Measurements from ENCODE around the gene HIPK2. TPM values are rescaled to one million over a fixed set of nuclear protein-coding genes. Genes with fewer than 3 reads are reported as not detected.

The HIPK2 gene
- total and polyA plus RNA-seq, 8 donors: 25.1 to 61.8 (median 30.4) TPM

DNA sequence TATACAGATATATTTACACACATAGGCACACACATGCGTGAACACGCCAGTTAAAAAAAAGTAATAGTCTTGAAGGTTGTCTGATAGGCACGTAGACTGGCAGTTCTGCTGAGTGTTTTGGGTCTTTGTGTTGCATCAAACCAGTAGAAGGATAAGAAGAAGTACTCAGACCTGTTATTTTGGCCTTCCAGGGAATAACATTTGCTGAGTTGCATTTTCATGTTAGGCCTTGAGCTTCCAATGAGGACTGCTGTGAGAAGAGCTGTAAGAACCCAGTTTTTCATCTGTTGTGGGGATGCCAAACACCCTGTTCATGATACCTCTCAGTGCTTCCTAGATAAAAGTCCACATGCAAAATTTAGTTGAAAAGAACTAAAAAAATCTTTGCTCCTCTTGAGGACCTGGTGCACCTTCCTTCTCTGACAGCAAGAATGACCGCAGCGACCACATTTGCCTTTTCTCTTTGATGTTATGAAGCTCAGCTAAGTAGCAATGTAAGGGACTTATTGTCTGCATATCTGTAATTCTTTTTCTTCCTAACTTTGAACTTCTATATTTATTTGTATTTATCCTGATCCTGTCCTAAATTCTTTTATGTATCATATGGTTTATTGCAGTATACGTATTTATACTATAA is 27.2 kb downstream of the HIPK2 start:
- Histone ChIP-seq H3K4me3 (no peak overlapping the region), H3K9me3 (no peaks in the 10 kb centered on the region), H3K27me3 (no peaks in the 10 kb centered on the region), H3K27ac (no peak overlapping the region), H3K36me3 (peaks cover 0 to 4% of the 10 kb centered on the region in 2 donors), H3K4me1 (peaks cover 13 to 64% of the 10 kb centered on the region in 2 donors)
- TF ChIP-seq CTCF (IDR thresholded peaks at IDR 0.05): no peak
- intact Hi-C loops (cut with DNase I): no loop called here
- ATAC-seq: no peak
- no peak for DNase-seq

GRCh38 chr7:139749545-139749944 is 28.3 kb downstream of the HIPK2 start:
- Histone ChIP-seq H3K4me3 (no peak overlapping the region), H3K4me1 (peaks cover 14 to 68% of the 10 kb centered on the region in 2 donors), H3K27me3 (no peaks in the 10 kb centered on the region), H3K9me3 (no peaks in the 10 kb centered on the region), H3K27ac (no peak overlapping the region), H3K36me3 (peaks cover 0 to 4% of the 10 kb centered on the region in 2 donors)
- intact Hi-C loops (cut with DNase I): no loop called here
- no peak for DNase-seq
- no peak for TF ChIP-seq CTCF (IDR thresholded peaks at IDR 0.05)
- no peak for ATAC-seq

DNA sequence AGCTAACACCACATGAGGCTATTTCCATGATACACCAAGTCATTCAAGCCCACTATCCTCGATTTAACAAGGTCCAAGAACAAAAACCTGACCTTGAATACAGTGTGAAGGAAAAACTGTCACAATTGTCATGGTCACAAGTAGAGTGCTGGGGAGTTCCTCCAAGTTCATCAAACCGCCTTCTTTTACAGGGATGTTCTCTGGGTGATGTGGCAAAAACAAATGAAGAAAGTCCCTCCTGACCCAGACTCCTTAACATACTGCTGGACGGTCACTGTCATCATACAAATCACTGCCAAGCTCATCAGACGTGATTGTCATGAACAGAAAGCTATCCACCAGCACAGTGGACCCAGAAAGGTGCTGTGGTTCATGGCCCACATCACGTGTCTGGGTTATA is 28.9 kb downstream of the HIPK2 start:
- H3K27ac ChIP-seq: peak overlapping the region in 1 of 2 donors; percentile 2
- no peaks in the 10 kb centered on the region for H3K9me3 ChIP-seq
- H3K4me1 ChIP-seq: peaks cover 14 to 74% of the 10 kb centered on the region in 2 donors
- no peak overlapping the region for H3K4me3 ChIP-seq
- peak; percentile 41 for ATAC-seq
- H3K27me3 ChIP-seq: no peaks in the 10 kb centered on the region
- TF ChIP-seq CTCF (IDR thresholded peaks at IDR 0.05): no peak
- intact Hi-C loops (cut with DNase I): no loop called here
- DNase-seq: no peak
- H3K36me3 ChIP-seq: peaks cover 0 to 4% of the 10 kb centered on the region in 2 donors

DNA sequence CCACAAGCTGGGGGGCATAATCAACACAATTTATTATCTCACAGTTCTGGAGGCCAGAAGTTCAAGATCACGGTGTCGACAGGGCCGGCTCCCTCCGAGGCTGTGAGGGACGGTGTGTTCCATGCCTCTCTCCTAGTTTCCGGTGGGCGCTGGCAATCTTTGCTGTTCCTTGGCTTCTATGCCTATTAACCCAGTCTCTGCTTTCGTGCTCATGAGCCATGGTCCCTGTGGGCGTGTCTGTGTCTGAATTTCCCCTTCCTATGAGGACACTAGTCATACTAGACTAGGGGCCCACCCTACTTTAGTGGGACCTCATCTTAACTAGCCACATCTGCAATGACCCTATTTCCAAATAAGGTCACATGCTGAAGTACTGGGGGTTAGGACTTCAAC is 29.4 kb downstream of the HIPK2 start:
- ATAC-seq (no peak), DNase-seq (no peak)
- H3K4me3 ChIP-seq: no peak overlapping the region
- peaks cover 14 to 79% of the 10 kb centered on the region in 2 donors for H3K4me1 ChIP-seq
- no peaks in the 10 kb centered on the region for H3K27me3 ChIP-seq
- H3K9me3 ChIP-seq: no peaks in the 10 kb centered on the region
- peak overlapping the region in 1 of 2 donors; percentile 2 for H3K27ac ChIP-seq
- H3K36me3 ChIP-seq: peaks cover 0 to 4% of the 10 kb centered on the region in 2 donors
- TF ChIP-seq CTCF (IDR thresholded peaks at IDR 0.05): no peak
- intact Hi-C loops (cut with DNase I): no loop called here

DNA sequence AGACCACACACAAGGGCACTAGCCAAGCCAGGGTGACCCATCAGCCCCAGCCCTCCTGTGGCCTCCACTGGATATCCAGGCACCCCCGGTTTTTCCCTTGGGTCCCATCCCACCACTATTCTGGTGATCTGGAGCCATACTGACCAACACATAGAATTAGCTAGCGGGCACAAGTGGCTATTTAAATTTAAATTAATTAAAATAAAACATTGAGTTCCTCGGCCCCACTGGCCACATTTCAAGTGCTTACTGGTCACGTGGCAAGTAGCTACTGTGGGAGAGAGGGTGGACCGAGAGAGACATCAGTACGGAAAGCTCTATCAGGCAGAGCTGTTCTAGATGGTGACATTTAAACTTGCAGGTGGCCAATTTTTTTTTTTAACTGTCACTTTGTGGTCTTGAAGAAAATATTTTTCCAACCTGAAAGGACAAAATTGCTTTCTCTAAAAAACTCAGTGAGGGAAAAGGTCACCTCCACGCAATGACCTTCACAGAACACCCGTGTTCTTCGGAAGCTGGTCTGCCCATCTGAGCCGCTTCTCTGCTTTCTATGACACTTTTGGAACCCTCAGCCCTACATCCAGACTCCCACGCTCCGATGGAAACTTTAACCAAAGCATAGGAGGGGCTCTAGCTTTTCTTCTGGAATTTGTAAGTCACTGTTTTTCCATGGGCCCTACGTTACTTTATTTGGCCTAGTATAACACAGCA is 30.0 kb downstream of the HIPK2 start:
- no peak for TF ChIP-seq CTCF (IDR thresholded peaks at IDR 0.05)
- ATAC-seq: no peak
- no peak overlapping the region for H3K4me3 ChIP-seq
- peaks cover 0 to 1% of the 10 kb centered on the region in 2 donors for H3K36me3 ChIP-seq
- no peak for DNase-seq
- no peak overlapping the region for H3K27ac ChIP-seq
- intact Hi-C loops (cut with DNase I): no loop called here
- H3K9me3 ChIP-seq: no peaks in the 10 kb centered on the region
- peaks cover 14 to 75% of the 10 kb centered on the region in 2 donors for H3K4me1 ChIP-seq
- no peaks in the 10 kb centered on the region for H3K27me3 ChIP-seq

Data from left lung (tissue), 10 donors.